Mesothelial cell of epicardium (in vitro differentiated cells): ENCODE measurements around the gene SH3RF3. TPM values are rescaled to one million over a fixed set of nuclear protein-coding genes. Genes with fewer than 3 reads are reported as not detected.

Source experiments
- DNase-seq, 2 experiments: peaks; one replicate each; pipeline ENCODE4 v3.0.0; 2021; ENCODE audit warnings: low spot score in 2 of 2; ENCODE audit not compliant: unreplicated experiment in 2 of 2
- H3K27ac Mint-ChIP-seq: 2 replicates; pipeline ENCODE4 v1.8.0; 2021; ENCODE audit warnings: mixed read lengths
- H3K27me3 Mint-ChIP-seq: 2 replicates; pipeline ENCODE4 v1.8.0; 2021; ENCODE audit warnings: low read depth, mixed read lengths
- H3K36me3 Mint-ChIP-seq: 2 replicates; pipeline ENCODE4 v1.8.0; 2021; ENCODE audit warnings: mixed read lengths
- H3K4me1 Mint-ChIP-seq: 2 replicates; pipeline ENCODE4 v1.8.0; 2021; ENCODE audit warnings: mixed read lengths
- H3K4me3 Mint-ChIP-seq: 2 replicates; pipeline ENCODE4 v1.8.0; 2021; ENCODE audit warnings: mild to moderate bottlenecking, moderate library complexity, mixed read lengths
- H3K9me3 Mint-ChIP-seq: 2 replicates; pipeline ENCODE4 v1.8.0; 2021; ENCODE audit warnings: mixed read lengths
- CTCF ChIP-seq: fragments of 200-600 bp; sonication (generic); IDR thresholded peaks from one replicate; pipeline ENCODE4 v1.5.0; 2021; ENCODE audit warnings: antibody characterized with exemption; ENCODE audit not compliant: unreplicated experiment
- total RNA-seq: library from RNA; stranded (reverse); gene quantifications from 3 replicates; pipeline ENCODE4 v1.2.1, GENCODE V29; 2021

Gene SH3RF3
- total RNA-seq, 1 donor from 2014 or later = 2.7 TPM

GRCh38 chr2:109313343-109313742 lies 184.3 kb downstream of the SH3RF3 start:
- no peak for TF ChIP-seq CTCF
- Mint-ChIP-seq H3K4me1 (peaks cover 2% of the 10 kb centered on the region), H3K36me3 (no peaks in the 10 kb centered on the region), H3K9me3 (no peaks in the 10 kb centered on the region), H3K4me3 (no peak overlapping the region), H3K27ac (no peak overlapping the region), H3K27me3 (peaks cover 7% of the 10 kb centered on the region)
- no peak for DNase-seq

GRCh38 chr2:109316091-109316490 lies 187.1 kb downstream of the SH3RF3 start:
- no peak for TF ChIP-seq CTCF

GRCh38 chr2:109317471-109318095 lies 188.6 kb downstream of the SH3RF3 start:
- H3K4me3 Mint-ChIP-seq = no peak overlapping the region
- H3K27ac Mint-ChIP-seq = peak overlapping the region; percentile 91

More at GRCh38 chr2:109316091-109316490, 187.1 kb downstream of the SH3RF3 start:
- peaks cover 13% of the 10 kb centered on the region for H3K27me3 Mint-ChIP-seq
- H3K27ac Mint-ChIP-seq = no peak overlapping the region
- H3K36me3 Mint-ChIP-seq = no peaks in the 10 kb centered on the region
- peaks cover 18% of the 10 kb centered on the region for H3K4me1 Mint-ChIP-seq
- H3K4me3 Mint-ChIP-seq = no peak overlapping the region
- DNase-seq = no peak
- H3K9me3 Mint-ChIP-seq = no peaks in the 10 kb centered on the region

GRCh38 chr2:109318150-109318948 lies 189.3 kb downstream of the SH3RF3 start:
- H3K4me1 Mint-ChIP-seq = peaks cover 33% of the 10 kb centered on the region

More at GRCh38 chr2:109317471-109318095, 188.6 kb downstream of the SH3RF3 start:
- Mint-ChIP-seq H3K27me3 (peaks cover 13% of the 10 kb centered on the region), H3K4me1 (peaks cover 28% of the 10 kb centered on the region), H3K9me3 (no peaks in the 10 kb centered on the region), H3K36me3 (no peaks in the 10 kb centered on the region)
- DNase-seq = no peak
- TF ChIP-seq CTCF = no peak

GRCh38 chr2:109318949-109319342 lies 189.9 kb downstream of the SH3RF3 start:
- DNase-seq = no peak
- Mint-ChIP-seq H3K4me1 (peaks cover 33% of the 10 kb centered on the region), H3K27me3 (peaks cover 12% of the 10 kb centered on the region), H3K4me3 (no peak overlapping the region), H3K9me3 (no peaks in the 10 kb centered on the region), H3K36me3 (no peaks in the 10 kb centered on the region), H3K27ac (peak overlapping the region; percentile 91)
- TF ChIP-seq CTCF = no peak

More at GRCh38 chr2:109318150-109318948, 189.3 kb downstream of the SH3RF3 start:
- Mint-ChIP-seq H3K27me3 (peaks cover 13% of the 10 kb centered on the region), H3K9me3 (no peaks in the 10 kb centered on the region), H3K36me3 (no peaks in the 10 kb centered on the region), H3K27ac (peak overlapping the region; percentile 91), H3K4me3 (peak overlapping the region; percentile 38)
- DNase-seq = no peak
- no peak for TF ChIP-seq CTCF
